Uterine smooth muscle cell (primary cell): ENCODE results near the gene C22orf42. TPM values are rescaled to one million over a fixed set of nuclear protein-coding genes. Genes with fewer than 3 reads are reported as not detected.

Experiments
- total RNA-seq: library from RNA; depleted of rRNA; stranded (reverse); fragments of >200 nt; gene quantifications from 2 replicates; pipeline ENCODE4 v1.2.3, GENCODE V29; 2014

The C22orf42 gene, protein sequence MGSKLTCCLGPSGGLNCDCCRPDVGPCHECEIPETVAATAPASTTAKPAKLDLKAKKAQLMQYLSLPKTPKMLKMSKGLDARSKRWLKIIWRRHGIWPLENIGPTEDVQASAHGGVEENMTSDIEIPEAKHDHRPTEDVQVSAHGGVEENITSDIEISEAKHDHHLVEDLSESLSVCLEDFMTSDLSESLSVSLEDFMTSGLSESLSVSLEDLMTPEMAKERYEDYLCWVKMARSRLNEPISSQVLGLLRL
- total RNA-seq: not detected in 2 replicates

DNA sequence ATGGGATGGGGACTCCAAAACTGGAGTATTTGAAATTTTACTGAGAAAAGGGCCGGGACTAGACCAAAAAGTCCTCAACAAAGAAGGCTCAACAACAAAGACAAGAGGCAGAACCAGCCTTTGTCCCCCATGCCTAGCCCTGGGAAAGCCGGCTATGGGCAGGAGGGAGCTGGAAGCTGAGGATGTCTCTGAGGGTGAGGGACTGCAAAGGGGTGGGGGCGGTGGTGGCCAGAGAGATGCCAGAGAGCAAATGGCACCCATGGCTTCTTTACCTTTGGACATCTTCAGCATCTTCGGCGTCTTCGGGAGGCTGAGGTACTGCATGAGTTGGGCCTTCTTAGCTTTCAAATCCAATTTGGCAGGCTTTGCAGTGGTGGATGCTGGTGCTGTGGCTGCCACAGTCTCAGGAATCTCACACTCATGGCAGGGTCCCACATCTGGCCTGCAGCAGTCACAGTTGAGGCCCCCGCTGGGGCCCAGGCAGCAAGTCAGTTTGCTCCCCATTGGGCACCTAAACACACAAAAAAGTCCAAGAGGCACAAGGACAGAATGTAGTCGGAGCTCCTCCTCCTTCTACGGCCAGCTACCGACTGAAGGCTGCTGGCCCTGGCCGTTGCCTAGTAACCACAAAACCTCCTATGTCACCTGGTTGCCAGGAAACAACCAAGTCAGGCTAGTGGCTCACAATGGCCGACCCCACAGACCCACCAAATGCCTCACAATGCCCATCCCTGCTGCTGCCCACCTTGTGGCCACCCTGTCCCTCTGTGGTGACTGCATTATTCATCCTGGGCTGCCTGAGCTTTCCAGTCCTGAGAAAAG is at the start of gene C22orf42:
Gene C22orf42 (minus strand): TSS at position 592 of the 822 bp plus-strand sequence. CDS start 88 bp downstream, at position 504.

DNA sequence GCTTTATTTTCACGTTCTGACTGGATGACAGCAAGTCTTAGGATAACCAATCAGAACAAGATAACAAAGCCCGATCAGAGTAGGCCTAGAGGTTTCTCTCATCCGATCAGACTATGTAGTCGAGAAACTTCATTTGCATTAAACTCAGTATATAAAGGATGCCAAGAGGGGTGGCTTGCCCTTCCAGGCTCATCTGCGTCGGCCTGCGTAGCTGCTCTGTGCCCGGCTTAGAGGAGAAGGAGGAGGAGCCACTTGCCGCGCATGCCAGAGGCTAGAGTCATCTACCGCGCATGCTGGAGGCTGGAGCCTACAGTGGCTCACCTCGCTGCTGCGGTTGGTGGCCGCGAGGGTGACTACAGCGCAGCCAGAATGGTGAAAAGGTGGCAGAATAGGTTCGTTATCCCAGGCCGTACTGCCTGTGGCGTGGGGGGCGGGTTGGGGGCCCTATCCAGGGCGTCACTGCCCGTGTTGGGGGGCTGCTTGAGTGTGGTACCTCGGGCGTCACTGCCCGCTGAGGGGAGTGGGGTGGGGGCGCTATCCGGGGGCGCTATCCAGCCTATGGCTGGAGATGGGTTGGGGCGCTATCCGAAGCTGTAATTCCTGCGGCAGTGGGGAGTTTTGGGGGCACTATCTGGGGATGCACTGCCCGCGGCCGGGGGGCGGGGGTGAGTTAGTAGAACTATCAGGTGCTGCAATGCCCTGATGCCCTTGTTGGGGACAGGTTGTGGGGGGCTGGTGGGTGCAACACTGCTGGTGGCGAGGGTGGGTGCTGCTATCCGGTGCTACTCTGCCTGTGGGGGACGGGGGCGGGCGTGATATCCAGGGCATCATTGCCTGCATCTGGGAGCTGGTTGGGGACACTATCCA is 46.0 kb upstream of the C22orf42 start, which contains the start of gene RFPL2:
Gene RFPL2 (minus strand): TSS at position 218 of the 867 bp plus-strand sequence. CDS start 2,622 bp downstream, outside the sequence.

Other genes starting within 250 kb of the C22orf42 start
- gene YWHAH, start 214.8 kb downstream of the C22orf42 start, total RNA-seq: 80.7 and 173 TPM in 2 replicates
- gene SLC5A1, start 116.0 kb downstream of the C22orf42 start, total RNA-seq: not detected in 2 replicates
- not detected in 2 replicates for gene RFPL2, start 45.8 kb upstream of the C22orf42 start, total RNA-seq
- 0.11 and 0.37 TPM in 2 replicates for gene SLC5A4, start 96.0 kb upstream of the C22orf42 start, total RNA-seq
- gene RFPL3, start 198.6 kb upstream of the C22orf42 start, total RNA-seq: not detected in 2 replicates